Lower leg skin (tissue), 4 donors: ENCODE data around the gene CARD16. TPM values are rescaled to one million over a fixed set of nuclear protein-coding genes. Genes with fewer than 3 reads are reported as not detected.

Source experiments
- DNase-seq, 2 donors: peaks; one replicate each; pipeline ENCODE4 v3.0.0-alpha.2; 2019; ENCODE audit warnings: low spot score in 2 of 2
- H3K4me3 ChIP-seq: fragments of 200-600 bp; sonication (generic); 2 replicates; pipeline ENCODE4 v1.5.1; 2017; ENCODE audit warnings: mild to moderate bottlenecking, low read depth; ENCODE audit not compliant: poor library complexity, severe bottlenecking
- CTCF ChIP-seq, 3 donors: fragments of 450-650 bp; IDR thresholded peaks; one replicate each; pipeline ENCODE4 v1.5.1; 2016; ENCODE audit warnings: antibody characterized with exemption in 3 of 3, mild to moderate bottlenecking in 3 of 3, moderate library complexity in 2 of 3
- POLR2A ChIP-seq, 2 donors: fragments of 450-650 bp; IDR thresholded peaks; one replicate each; pipeline ENCODE4 v1.6.1; 2016 to 2017; ENCODE audit warnings: antibody characterized with exemption in 2 of 2, mild to moderate bottlenecking in 1 of 2, moderate library complexity in 1 of 2
- WGBS, 2 donors: methylation state at CpG; one replicate each; pipeline ENCODE4 v1.1.5; 2018; 5-methylcytosine and 5-hydroxymethylcytosine counted together
- intact Hi-C: fragments of 100-400 bp; cut with DNase I; formaldehyde crosslinking; loops from one replicate; pipeline ENCODE4 v1.15.0; 2023; ENCODE audit warnings: low total_unique reads
- total RNA-seq, 4 donors: library from RNA; depleted of rRNA; stranded (reverse); fragments of >200 nt; gene quantifications; one replicate each; pipeline ENCODE4 v1.1.0, GENCODE V29; 2016

Gene CARD16
- total RNA-seq, 4 donors from 2014 or later, result 3.8 to 9.0 (median 4.4) TPM

- H3K4me3 ChIP-seq, result no peak overlapping the region
- WGBS, 2 donors, result 81 to 88% methylated on average over 5 of the region's 5 CpGs
- DNase-seq, result no peak
- TF ChIP-seq CTCF (IDR thresholded peaks at IDR 0.05) (no peak), POLR2A (IDR thresholded peaks at IDR 0.05) (no peak)
- intact Hi-C loops, result no loop called here
These were observed 45.0 kb downstream of the CARD16 start for GRCh38 chr11:105000167-105000566.

GRCh38 chr11:104999721-105000120 lies 45.4 kb downstream of the CARD16 start:
- no peak for DNase-seq
- intact Hi-C loops, result no loop called here
- no peak for TF ChIP-seq POLR2A (IDR thresholded peaks at IDR 0.05)
- TF ChIP-seq CTCF (IDR thresholded peaks at IDR 0.05), result no peak
- no peak overlapping the region for H3K4me3 ChIP-seq
- WGBS, 2 donors, result 59 to 68% methylated on average over 1 of the region's 1 CpG

- no peak for TF ChIP-seq CTCF (IDR thresholded peaks at IDR 0.05)
- no peak for TF ChIP-seq POLR2A (IDR thresholded peaks at IDR 0.05)
- intact Hi-C loops, result no loop called here
- no peak for DNase-seq
- no peak overlapping the region for H3K4me3 ChIP-seq
- WGBS, 2 donors, result 81 to 92% methylated on average over 6 of the region's 6 CpGs
These were observed 47.8 kb downstream of the CARD16 start for GRCh38 chr11:104997288-104997687.

GRCh38 chr11:104995001-104995408 lies 50.1 kb downstream of the CARD16 start:
- TF ChIP-seq CTCF (IDR thresholded peaks at IDR 0.05) (no peak), POLR2A (IDR thresholded peaks at IDR 0.05) (no peak)
- no peak overlapping the region for H3K4me3 ChIP-seq
- DNase-seq, result no peak
- intact Hi-C loops, result no loop called here
- 86 to 87% methylated on average over 2 of the region's 2 CpGs for WGBS, 2 donors

- intact Hi-C loops, result no loop called here
- no peak overlapping the region for H3K4me3 ChIP-seq
- TF ChIP-seq CTCF (IDR thresholded peaks at IDR 0.05) (no peak), POLR2A (IDR thresholded peaks at IDR 0.05) (no peak)
- WGBS, 2 donors, result 72 to 81% methylated on average over 1 of the region's 1 CpG
- DNase-seq, result no peak
These were observed 52.4 kb downstream of the CARD16 start for GRCh38 chr11:104992781-104993180.

- no peak for DNase-seq
- TF ChIP-seq CTCF (IDR thresholded peaks at IDR 0.05), result no peak
- no peak for TF ChIP-seq POLR2A (IDR thresholded peaks at IDR 0.05)
- no peak overlapping the region for H3K4me3 ChIP-seq
- intact Hi-C loops, result no loop called here
- 83 to 89% methylated on average over 4 of the region's 4 CpGs for WGBS, 2 donors
These were observed 53.1 kb downstream of the CARD16 start for GRCh38 chr11:104991994-104992393.
